OCI-LY7 (cell line): ENCODE measurements around the gene TK1. TPM values are rescaled to one million over a fixed set of nuclear protein-coding genes. Genes with fewer than 3 reads are reported as not detected.
"Not testable (repeated sequence)": the region's sequence is repeated elsewhere in the genome, so short reads cannot be mapped to it uniquely, and the experiment has no call there.

Experiments used
- BruUV-seq: library from RNA; stranded (reverse); fragments of 400-500 nt; replicated peaks from 2 replicates; lab custom pipeline; 2021; lab: Mats Ljungman, UMichigan
- CTCF ChIA-PET: fragments of 300-600 bp; sonication (Branson Sonifier 250); formaldehyde crosslinking; loops from one replicate; lab custom pipeline; 2022; ENCODE audit warnings: antibody characterized with exemption; ENCODE audit not compliant: unreplicated experiment; lab: Charles Lee
- POLR2A ChIA-PET: fragments of 300-600 bp; sonication (Branson Sonifier 250); formaldehyde crosslinking; loops from one replicate; lab custom pipeline; 2022; ENCODE audit warnings: antibody characterized with exemption; lab: Charles Lee
- DNase-seq: peaks from one replicate; pipeline ENCODE4 v3.0.0-alpha.2; 2015; ENCODE audit warnings: low spot score
- H2AFZ ChIP-seq: fragments of 200-600 bp; sonication (generic), shearing (Covaris generic); 2 replicates; pipeline ENCODE4 v1.6.1; 2014; ENCODE audit warnings: mild to moderate bottlenecking, antibody characterized with exemption, low read length, moderate library complexity
- H3K27ac ChIP-seq: fragments of 200-600 bp; sonication (generic); 2 replicates; pipeline ENCODE4 v1.5.1; 2014; ENCODE audit warnings: mixed run types, low read depth, mild to moderate bottlenecking, moderate library complexity, low read length, inconsistent platforms; ENCODE audit not compliant: poor library complexity, severe bottlenecking
- H3K36me3 ChIP-seq: fragments of 200-600 bp; sonication (generic); 2 replicates; pipeline ENCODE4 v1.6.1; 2014; ENCODE audit warnings: mild to moderate bottlenecking, antibody characterized with exemption, low read length, moderate library complexity, mixed read lengths; ENCODE audit not compliant: insufficient read depth
- H3K4me1 ChIP-seq: fragments of 200-600 bp; sonication (generic); 2 replicates; pipeline ENCODE4 v1.5.1; 2014; ENCODE audit warnings: mild to moderate bottlenecking, low read length; ENCODE audit not compliant: insufficient read depth, poor library complexity, severe bottlenecking
- H3K4me2 ChIP-seq: fragments of 200-600 bp; sonication (generic); 2 replicates; pipeline ENCODE4 v1.6.1; 2014; ENCODE audit warnings: mild to moderate bottlenecking, low read length
- H3K4me3 ChIP-seq: fragments of 200-600 bp; sonication (generic); 2 replicates; pipeline ENCODE4 v1.5.1; 2014; ENCODE audit warnings: mild to moderate bottlenecking, low read depth, low read length; ENCODE audit not compliant: poor library complexity, severe bottlenecking
- H3K79me2 ChIP-seq: fragments of 200-600 bp; sonication (generic); 2 replicates; pipeline ENCODE4 v1.6.1; 2016; ENCODE audit warnings: low read depth, mild to moderate bottlenecking, low read length, moderate library complexity, mixed read lengths; ENCODE audit not compliant: insufficient read depth
- H3K9me2 ChIP-seq: fragments of 200-600 bp; sonication (generic); 2 replicates; pipeline ENCODE4 v1.6.1; 2016; ENCODE audit warnings: mild to moderate bottlenecking, low read length, mixed read lengths; ENCODE audit not compliant: insufficient read depth
- H3K9me3 ChIP-seq: fragments of 200-600 bp; sonication (generic); 2 replicates; pipeline ENCODE4 v1.6.1; 2014; ENCODE audit warnings: mild to moderate bottlenecking, mixed run types, low read length, mixed read lengths
- H4K20me1 ChIP-seq: fragments of 200-600 bp; sonication (generic); 2 replicates; pipeline ENCODE4 v1.6.1; 2014; ENCODE audit warnings: mild to moderate bottlenecking, antibody characterized with exemption, low read length, moderate library complexity, mixed read lengths; ENCODE audit not compliant: insufficient read depth
- EZH2phosphoT487 ChIP-seq: fragments of 200-600 bp; sonication (generic); IDR thresholded peaks from 2 replicates; pipeline ENCODE4 v1.6.1; 2018; ENCODE audit warnings: low read depth, borderline replicate concordance, mild to moderate bottlenecking, mixed run types, antibody characterized with exemption, low read length, moderate library complexity, mixed read lengths
- intact Hi-C: fragments of 100-400 bp; cut with micrococcal nuclease; formaldehyde crosslinking; loops from one replicate; pipeline ENCODE4 v1.10.0; 2022; ENCODE audit not compliant: unreplicated experiment
- total RNA-seq, 2 experiments: library from RNA; depleted of rRNA in 1 of 2; stranded (reverse); fragments of >200 nt in 1 of 2; shearing (Covaris generic) in 1 of 2; gene quantifications; 2 replicates each; pipeline ENCODE4 v1.2.3, GENCODE V29; 2014 to 2022
- TF ChIP-seq, protein P1 (sequence below): fragments of 200-600 bp; sonication (generic); conservative IDR thresholded peaks from 2 replicates; pipeline ENCODE4 v1.5.1; 2014; ENCODE audit warnings: mild to moderate bottlenecking, antibody characterized with exemption, low read length, moderate library complexity, mixed read lengths

TK1 gene
- total RNA-seq, 2 experiments from 2014 or later = 108 to 149 TPM

DNA sequence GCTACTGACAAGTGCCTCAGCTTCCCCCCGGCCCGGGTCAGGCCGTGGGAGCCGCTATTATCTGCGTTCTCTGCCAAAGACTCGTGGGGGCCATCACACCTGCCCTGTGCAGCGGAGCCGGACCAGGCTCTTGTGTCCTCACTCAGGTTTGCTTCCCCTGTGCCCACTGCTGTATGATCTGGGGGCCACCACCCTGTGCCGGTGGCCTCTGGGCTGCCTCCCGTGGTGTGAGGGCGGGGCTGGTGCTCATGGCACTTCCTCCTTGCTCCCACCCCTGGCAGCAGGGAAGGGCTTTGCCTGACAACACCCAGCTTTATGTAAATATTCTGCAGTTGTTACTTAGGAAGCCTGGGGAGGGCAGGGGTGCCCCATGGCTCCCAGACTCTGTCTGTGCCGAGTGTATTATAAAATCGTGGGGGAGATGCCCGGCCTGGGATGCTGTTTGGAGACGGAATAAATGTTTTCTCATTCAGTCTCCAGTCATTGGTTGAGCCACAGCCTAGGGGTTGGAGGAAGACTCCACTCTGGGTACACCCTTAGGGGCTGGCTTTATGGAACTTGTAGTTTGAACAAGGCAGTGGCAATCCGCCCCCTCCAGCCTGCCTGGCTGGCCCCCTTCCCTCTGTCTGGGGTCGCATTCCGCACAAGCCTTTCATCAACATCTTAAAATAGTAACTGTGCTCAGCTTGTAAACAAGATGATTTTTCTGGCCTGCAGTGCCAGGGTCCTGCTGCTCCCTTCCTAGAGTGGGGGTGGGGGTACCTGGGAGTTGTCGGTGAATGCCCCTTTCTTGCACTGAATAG, 14.4 kb downstream of the TK1 start:
- Histone ChIP-seq H3K9me3 (no peaks in the 10 kb centered on the region), H4K20me1 (no peaks in the 10 kb centered on the region), H2AFZ (no peak overlapping the region), H3K36me3 (peaks cover 29% of the 10 kb centered on the region), H3K79me2 (no peaks in the 10 kb centered on the region), H3K4me3 (no peak overlapping the region), H3K9me2 (no peaks in the 10 kb centered on the region), H3K4me2 (peak overlapping the region; percentile 57), H3K4me1 (peaks cover 68% of the 10 kb centered on the region), H3K27ac (no peak overlapping the region)
- intact Hi-C loops = loop anchor here (2.0 kb wide), 1 partner anchor 78 kb away; no protein-coding TSS in a partner anchor
- POLR2A ChIA-PET = interaction anchor here (0.6 to 0.9 kb wide), 4 partner anchors 10 to 33 kb away, joined by 3 to 6 read pairs (median 3); no protein-coding TSS in a partner anchor
- BruUV-seq = TSS peak; percentile 56
- TF ChIP-seq EZH2phosphoT487 = no peak
- TF ChIP-seq, protein P1, sequence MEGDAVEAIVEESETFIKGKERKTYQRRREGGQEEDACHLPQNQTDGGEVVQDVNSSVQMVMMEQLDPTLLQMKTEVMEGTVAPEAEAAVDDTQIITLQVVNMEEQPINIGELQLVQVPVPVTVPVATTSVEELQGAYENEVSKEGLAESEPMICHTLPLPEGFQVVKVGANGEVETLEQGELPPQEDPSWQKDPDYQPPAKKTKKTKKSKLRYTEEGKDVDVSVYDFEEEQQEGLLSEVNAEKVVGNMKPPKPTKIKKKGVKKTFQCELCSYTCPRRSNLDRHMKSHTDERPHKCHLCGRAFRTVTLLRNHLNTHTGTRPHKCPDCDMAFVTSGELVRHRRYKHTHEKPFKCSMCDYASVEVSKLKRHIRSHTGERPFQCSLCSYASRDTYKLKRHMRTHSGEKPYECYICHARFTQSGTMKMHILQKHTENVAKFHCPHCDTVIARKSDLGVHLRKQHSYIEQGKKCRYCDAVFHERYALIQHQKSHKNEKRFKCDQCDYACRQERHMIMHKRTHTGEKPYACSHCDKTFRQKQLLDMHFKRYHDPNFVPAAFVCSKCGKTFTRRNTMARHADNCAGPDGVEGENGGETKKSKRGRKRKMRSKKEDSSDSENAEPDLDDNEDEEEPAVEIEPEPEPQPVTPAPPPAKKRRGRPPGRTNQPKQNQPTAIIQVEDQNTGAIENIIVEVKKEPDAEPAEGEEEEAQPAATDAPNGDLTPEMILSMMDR = no peak
- DNase-seq = peak; percentile 48
- CTCF ChIA-PET = no interaction called here

DNA sequence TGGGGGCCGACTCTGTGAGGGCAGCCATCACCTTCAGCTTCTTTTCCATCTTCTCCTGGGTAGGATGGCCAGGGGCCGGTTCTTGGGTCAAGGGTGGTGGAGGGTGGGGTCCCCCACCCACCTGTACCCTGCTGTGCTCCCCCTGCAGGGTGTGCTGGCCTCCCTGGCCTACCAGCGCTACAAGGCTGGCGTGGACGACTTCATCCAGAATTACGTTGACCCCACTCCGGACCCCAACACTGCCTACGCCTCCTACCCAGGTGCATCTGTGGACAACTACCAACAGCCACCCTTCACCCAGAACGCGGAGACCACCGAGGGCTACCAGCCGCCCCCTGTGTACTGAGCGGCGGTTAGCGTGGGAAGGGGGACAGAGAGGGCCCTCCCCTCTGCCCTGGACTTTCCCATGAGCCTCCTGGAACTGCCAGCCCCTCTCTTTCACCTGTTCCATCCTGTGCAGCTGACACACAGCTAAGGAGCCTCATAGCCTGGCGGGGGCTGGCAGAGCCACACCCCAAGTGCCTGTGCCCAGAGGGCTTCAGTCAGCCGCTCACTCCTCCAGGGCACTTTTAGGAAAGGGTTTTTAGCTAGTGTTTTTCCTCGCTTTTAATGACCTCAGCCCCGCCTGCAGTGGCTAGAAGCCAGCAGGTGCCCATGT, 15.1 kb downstream of the TK1 start:
- peak overlapping the region; percentile 57 for H3K4me2 ChIP-seq

DNA sequence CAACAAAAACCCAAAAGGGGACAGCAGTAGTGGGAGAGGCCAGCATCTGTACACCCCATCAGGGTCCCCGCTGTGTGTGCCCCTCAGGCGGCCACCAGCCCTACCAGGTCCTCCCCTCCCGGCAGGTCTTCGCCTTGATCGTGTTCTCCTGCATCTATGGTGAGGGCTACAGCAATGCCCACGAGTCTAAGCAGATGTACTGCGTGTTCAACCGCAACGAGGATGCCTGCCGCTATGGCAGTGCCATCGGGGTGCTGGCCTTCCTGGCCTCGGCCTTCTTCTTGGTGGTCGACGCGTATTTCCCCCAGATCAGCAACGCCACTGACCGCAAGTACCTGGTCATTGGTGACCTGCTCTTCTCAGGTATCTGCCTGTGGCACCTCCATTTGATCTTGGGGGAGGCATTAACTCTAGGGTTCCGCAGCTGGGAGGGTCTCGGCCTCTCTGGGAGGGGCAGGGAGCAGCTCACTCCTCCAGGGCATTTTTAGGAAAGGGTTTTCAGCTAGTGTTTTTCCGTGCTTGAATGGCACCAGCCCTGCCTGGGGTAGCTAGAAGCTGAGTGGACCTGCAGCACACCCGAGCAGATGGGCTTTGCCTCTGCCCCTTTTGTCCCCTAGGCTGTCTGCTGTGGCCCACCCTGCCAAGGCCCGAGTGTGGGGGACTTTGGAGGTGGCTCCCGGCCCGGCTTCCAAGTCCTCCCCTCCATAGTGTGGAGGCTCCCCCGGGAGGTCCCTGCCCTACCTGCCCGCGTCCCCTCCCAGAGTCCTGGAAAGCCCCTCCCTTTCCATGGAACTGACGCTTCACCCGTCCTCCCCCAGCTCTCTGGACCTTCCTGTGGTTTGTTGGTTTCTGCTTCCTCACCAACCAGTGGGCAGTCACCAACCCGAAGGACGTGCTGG, 15.9 kb downstream of the TK1 start:
- H3K4me3 ChIP-seq = no peak overlapping the region
- no peaks in the 10 kb centered on the region for H3K79me2 ChIP-seq
- H3K4me1 ChIP-seq = peaks cover 69% of the 10 kb centered on the region
- no peak overlapping the region for H2AFZ ChIP-seq
- H4K20me1 ChIP-seq = no peaks in the 10 kb centered on the region
- no peak overlapping the region for H3K27ac ChIP-seq
- DNase-seq = no peak
- no TSS peak for BruUV-seq
- POLR2A ChIA-PET = no interaction called here
- no peak for TF ChIP-seq EZH2phosphoT487
- TF ChIP-seq, protein P1 = no peak
- CTCF ChIA-PET = no interaction called here
- H3K9me3 ChIP-seq = no peaks in the 10 kb centered on the region
- peaks cover 29% of the 10 kb centered on the region for H3K36me3 ChIP-seq
- no peak overlapping the region for H3K4me2 ChIP-seq
- intact Hi-C loops = no loop called here
- H3K9me2 ChIP-seq = no peaks in the 10 kb centered on the region

More for the DNA sequence above, 15.1 kb downstream of the TK1 start:
- H3K27ac ChIP-seq, H3K4me3 ChIP-seq, H3K79me2 ChIP-seq, DNase-seq, H3K9me2 ChIP-seq, BruUV-seq, H4K20me1 ChIP-seq, H2AFZ ChIP-seq, H3K9me3 ChIP-seq, CTCF ChIA-PET: not testable (repeated sequence)
- H3K4me1 ChIP-seq = peaks cover 69% of the 10 kb centered on the region
- H3K36me3 ChIP-seq = peaks cover 29% of the 10 kb centered on the region
- intact Hi-C loops = loop anchor here (2.0 kb wide), 1 partner anchor 79 kb away; no protein-coding TSS in a partner anchor
- POLR2A ChIA-PET = interaction anchor here (0.6 kb wide), 1 partner anchor 32 kb away, joined by 3 read pairs; no protein-coding TSS in a partner anchor
